Kidney capillary endothelial cell (primary cell): Measurements from ENCODE around the gene PDIA2.

Experiments used
- DNase-seq: peaks from one replicate; pipeline ENCODE4 v3.0.0-alpha.2; 2018; ENCODE audit warnings: low spot score

Gene PDIA2

GRCh38 chr16:280552-280951, 2.4 kb upstream of the PDIA2 start, which contains the start of gene ARHGDIG:
Gene ARHGDIG, plus strand, starts transcription at chr16:280591. Its CDS starts 90 bp downstream, at chr16:280681.
- DNase-seq, result no peak

- no peak for DNase-seq
Observed at GRCh38 chr16:280991-281659, 1.8 kb upstream of the PDIA2 start.

- DNase-seq, result no peak
Observed at GRCh38 chr16:281660-282255, 1.2 kb upstream of the PDIA2 start.

- no peak for DNase-seq
Observed at GRCh38 chr16:282491-282890, 473 bp upstream of the PDIA2 start.

GRCh38 chr16:284204-285120, 1.5 kb downstream of the PDIA2 start:
- no peak for DNase-seq

GRCh38 chr16:285146-286055, 2.4 kb downstream of the PDIA2 start:
- no peak for DNase-seq

GRCh38 chr16:286491-287297, 3.7 kb downstream of the PDIA2 start:
- no peak for DNase-seq

- no peak for DNase-seq
Observed at GRCh38 chr16:287298-287811, 4.4 kb downstream of the PDIA2 start.

GRCh38 chr16:287981-288920, 5.3 kb downstream of the PDIA2 start:
- no peak for DNase-seq

- DNase-seq, result no peak
Observed at GRCh38 chr16:289395-289997, 6.5 kb downstream of the PDIA2 start.

- DNase-seq, result no peak
Observed at GRCh38 chr16:290015-290680, 7.2 kb downstream of the PDIA2 start.

GRCh38 chr16:290681-291405, 7.9 kb downstream of the PDIA2 start:
- DNase-seq, result no peak

GRCh38 chr16:291539-291938, 8.6 kb downstream of the PDIA2 start:
- no peak for DNase-seq

GRCh38 chr16:293043-293775, 10.2 kb downstream of the PDIA2 start:
- DNase-seq, result no peak

- no peak for DNase-seq
Observed at GRCh38 chr16:296276-296675, 13.3 kb downstream of the PDIA2 start.

- DNase-seq, result no peak
Observed at GRCh38 chr16:296806-297510, 14.0 kb downstream of the PDIA2 start.

- DNase-seq, result no peak
Observed at GRCh38 chr16:297832-298231, 14.9 kb downstream of the PDIA2 start.
